ENCODE results near the gene COL9A3.

Gene COL9A3

DNA sequence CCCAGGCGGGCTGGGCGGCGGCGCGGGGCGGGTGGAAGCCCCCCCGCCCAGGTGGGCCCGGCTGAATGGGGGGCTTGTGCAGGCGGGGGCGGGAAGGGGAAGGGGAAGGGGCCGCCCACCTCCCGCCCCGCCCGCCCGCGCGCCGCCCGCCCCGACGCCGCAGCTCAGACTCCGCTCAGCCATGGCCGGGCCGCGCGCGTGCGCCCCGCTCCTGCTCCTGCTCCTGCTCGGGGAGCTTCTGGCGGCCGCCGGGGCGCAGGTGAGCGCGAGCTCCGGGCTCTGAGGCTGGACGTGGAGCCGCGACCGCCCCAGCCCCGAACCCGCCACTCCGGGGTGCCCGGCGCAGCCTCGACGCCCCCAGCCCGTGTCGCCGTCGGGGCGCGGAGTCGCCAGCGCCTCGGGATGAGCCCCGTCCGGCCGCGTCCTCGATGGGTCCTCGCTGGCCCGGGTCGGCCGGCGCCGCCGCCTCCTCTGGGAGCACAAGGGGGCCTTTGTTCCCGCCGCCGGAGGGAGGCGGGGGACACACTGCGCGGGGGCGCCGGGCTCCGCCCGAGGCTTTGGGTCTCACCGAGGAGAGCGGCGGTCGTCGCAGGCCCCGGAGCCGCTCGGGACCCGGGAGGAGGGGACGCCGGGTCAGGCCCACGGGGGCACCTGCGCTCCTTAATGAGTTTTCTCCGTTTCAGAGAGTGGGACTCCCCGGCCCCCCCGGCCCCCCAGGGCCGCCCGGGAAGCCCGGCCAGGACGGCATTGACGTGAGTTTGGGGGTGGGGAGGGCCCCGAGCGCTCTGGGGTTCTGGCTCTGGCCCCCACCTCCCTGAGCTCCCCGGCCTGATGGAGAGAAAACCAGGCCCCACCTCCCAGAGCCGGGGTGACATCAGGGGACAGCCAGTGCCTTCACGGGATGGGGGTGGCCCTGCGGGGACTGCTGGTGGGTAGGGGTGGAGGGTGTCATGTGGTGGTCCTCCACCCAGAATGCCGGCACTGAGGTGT, at the start of gene COL9A3:
TSS of gene COL9A3 (plus strand) at position 167 of the 990 bp plus-strand sequence. CDS start at position 182, 15 bp downstream.
- no peak for DNase-seq (ENCODE audit: low read depth, low spot score)

- no peak for DNase-seq (ENCODE audit: low read depth, low spot score)
These were observed 48.7 kb upstream of the COL9A3 start for GRCh38 chr20:62768234-62768546.

GRCh38 chr20:62768551-62769287, 48.1 kb upstream of the COL9A3 start:
- no peak for DNase-seq (ENCODE audit: low read depth, low spot score)

- no peak for DNase-seq (ENCODE audit: low read depth, low spot score)
These were observed 47.3 kb upstream of the COL9A3 start for GRCh38 chr20:62769346-62770071.

DNA sequence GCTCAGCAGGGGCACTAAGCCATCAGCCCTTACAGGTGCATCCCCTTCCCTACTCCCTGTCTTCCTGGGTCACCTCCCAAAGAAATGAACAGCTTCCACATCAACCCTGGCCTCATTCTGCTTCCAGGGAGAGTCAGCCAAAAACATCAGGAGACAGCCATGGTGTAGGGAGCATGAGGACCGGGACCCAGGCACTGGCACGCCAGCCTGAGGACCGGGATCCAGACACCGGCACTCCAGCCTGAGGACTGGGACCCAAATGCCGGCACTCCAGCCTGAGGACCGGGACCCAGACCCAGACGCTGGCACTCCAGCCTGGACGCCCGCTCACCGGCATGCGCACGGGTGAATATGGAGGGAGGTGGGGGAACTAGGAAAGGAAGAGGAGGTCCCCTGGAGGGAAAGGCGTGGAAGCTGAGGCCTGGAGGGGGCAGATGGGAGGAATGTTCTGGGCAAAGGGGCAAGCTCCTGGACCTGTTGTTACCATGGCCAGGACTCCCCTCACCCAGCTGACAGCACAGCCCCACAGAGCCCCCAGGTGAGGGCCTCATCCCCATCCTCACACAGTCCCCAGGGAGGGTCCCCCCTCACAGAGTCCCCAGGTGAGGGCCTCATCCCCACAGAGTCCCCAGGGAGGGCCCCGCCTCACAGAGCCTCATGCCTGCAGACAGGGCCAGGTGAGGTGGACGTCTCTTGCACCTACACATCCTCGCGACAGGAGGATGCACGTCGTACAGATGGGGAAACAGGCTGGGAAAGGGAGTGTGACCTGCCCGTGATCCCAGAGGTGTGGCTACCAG, 46.5 kb upstream of the COL9A3 start:
- DNase-seq (ENCODE audit: low read depth, low spot score), result no peak

DNA sequence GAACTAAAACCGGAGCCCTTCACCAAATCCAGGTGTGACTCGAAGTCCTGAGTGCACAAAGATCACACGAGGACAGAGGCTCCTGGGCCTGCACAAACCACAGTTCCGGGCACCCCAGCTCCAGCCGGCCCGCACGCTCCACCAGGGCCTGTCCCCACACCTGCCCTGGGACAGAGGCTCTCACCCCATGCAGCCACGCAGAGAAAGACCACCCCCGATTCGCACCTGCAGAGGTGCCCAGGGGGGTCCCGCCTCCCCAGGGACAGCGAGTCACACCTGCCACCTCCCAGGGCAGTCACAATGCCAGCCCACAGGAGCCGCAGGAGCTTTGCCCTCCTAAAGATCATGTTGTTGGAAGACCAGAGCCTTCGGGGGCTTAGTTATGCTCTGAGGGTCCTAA, 45.9 kb upstream of the COL9A3 start:
- DNase-seq (ENCODE audit: low read depth, low spot score), result no peak

DNA sequence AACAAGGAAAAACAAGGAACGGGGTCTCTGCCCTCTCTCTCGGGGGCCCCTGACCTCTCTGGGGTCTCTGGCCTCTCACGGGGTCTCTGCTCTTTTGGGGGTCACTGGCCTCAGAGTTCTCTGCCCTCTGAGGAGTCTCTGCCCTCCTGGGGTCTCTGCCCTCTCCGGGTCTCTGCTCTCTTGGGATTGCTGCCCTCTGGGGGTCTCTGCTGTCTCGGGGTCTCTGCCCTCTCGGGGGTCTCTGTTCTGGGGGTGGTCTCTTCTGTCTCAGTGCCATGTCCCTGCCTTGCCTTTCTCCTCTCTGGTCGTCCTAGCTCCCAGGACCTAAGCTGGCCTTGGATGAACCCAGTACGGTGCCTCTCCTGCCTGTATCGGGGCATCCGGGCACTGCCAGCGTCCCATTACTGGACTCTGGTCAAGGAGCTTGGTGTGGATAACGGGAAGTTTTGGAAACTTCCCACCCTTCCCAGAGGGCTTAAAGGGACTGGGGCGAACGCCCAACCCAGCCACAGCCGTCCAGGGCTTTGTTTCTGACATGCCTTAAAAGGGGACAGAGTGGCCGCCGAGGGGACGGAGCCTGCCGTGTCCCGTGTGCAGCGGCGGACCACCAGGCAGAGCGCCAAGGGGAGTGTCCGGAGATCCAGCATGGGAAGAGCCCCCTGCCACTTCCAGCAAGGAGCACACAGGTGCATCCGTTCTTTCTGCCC, 45.3 kb upstream of the COL9A3 start:
- no peak for DNase-seq (ENCODE audit: low read depth, low spot score)

DNA sequence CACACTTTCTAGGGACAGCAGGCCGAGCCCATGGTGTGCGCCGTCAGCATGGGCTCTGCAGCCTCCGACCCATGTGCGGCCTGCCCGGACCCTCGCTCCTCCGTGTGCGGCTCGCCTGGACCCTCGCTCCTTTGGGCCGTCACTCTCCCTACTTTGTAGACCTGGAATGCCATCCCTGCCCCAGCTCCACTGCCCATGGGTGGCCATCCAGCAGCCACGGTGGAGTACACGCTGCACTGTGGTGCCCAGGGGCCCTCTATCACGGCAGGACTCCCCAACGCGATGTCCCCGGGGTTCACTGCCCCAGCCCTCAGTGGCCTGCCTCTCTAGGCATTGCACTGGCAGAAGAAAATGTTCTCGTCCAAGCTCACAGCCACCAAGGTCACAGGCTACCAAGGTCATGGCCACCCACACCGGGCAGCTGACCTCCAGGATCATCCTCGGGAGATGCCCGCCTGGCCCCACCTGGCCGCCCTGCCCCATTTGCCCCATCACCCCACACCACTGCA, 44.7 kb upstream of the COL9A3 start:
- DNase-seq (ENCODE audit: low read depth, low spot score), result no peak

- DNase-seq (ENCODE audit: low read depth, low spot score), result no peak
These were observed 44.2 kb upstream of the COL9A3 start for GRCh38 chr20:62772619-62772989.

- no peak for DNase-seq (ENCODE audit: low read depth, low spot score)
These were observed 43.6 kb upstream of the COL9A3 start for GRCh38 chr20:62772990-62773844.

DNA sequence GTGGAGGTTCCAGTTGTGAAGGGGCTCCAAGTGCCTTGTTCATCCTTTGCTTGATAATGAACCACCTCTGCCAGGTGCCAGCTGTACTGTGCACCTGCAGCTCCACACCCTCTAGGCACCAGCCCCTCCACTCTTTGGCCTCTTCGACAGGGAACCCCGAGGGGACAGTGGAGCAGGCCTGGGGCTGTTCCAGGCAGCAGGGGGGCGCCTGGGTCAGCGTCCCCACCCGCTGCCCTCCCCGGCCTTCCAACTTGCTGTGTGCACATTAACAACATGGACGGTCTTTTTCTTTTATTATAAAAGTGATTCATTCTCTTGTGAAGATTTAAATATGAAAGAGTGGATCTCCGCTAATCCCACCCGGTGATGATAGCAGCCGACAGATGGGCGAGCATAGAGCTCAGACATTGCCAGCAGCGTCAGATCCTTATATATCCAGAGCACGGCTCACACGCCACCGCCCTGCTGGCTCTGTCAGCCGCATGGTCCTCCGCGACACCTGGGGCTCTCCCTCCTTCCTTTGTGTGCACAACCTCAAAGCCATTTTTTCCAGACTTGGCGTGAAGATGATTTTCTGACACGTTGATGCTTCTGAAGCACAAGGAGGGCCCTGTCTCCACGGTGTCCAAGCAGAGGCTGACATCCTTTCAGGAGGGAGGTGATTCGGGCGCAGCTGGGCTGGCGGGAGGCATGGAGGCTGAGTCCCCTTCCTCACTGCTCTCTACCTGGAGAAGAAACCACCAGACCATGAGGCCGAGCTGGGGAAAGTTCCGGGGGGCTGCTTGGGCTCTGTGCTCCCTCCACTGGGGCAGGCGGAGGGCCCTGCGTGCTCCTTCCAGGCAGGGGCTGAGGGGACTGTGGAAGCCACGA, 42.8 kb upstream of the COL9A3 start:
- no peak for DNase-seq (ENCODE audit: low read depth, low spot score)

- no peak for DNase-seq (ENCODE audit: low read depth, low spot score)
These were observed 42.1 kb upstream of the COL9A3 start for GRCh38 chr20:62774762-62775161.

GRCh38 chr20:62775206-62775605, 41.6 kb upstream of the COL9A3 start:
- DNase-seq (ENCODE audit: low read depth, low spot score), result no peak

DNA sequence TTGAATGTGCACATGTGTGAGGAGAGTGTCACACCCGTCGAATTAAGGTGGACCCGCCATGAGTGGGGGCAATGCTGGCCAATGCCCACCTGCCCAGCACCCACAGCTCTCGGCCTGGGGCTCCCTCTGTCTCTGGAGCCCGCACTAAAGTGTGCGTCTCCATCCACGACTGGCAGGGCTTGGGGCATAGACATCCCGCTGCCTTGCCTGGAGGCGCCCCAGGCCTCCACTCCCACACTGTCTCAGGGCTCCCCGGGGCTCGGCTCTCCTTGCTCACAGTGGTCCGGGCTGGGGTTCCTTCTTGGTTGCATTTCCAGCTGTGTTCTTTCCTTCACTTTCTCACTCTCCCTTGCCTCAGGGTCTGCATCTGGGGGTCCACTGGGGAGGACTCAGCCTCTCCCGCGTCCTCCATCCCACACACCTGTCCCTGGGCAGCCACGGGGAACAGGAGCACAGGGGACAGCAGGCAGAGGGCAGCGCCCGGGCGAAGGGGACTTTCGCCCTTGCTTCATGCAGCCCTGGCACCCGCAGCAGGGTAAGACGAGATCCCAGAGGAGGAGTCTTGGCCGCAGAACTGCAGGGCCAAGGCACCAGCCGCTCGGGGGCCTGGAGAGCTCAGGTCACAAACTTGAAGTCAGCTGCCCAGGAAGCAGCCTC, 40.7 kb upstream of the COL9A3 start:
- DNase-seq (ENCODE audit: low read depth, low spot score), result no peak

DNA sequence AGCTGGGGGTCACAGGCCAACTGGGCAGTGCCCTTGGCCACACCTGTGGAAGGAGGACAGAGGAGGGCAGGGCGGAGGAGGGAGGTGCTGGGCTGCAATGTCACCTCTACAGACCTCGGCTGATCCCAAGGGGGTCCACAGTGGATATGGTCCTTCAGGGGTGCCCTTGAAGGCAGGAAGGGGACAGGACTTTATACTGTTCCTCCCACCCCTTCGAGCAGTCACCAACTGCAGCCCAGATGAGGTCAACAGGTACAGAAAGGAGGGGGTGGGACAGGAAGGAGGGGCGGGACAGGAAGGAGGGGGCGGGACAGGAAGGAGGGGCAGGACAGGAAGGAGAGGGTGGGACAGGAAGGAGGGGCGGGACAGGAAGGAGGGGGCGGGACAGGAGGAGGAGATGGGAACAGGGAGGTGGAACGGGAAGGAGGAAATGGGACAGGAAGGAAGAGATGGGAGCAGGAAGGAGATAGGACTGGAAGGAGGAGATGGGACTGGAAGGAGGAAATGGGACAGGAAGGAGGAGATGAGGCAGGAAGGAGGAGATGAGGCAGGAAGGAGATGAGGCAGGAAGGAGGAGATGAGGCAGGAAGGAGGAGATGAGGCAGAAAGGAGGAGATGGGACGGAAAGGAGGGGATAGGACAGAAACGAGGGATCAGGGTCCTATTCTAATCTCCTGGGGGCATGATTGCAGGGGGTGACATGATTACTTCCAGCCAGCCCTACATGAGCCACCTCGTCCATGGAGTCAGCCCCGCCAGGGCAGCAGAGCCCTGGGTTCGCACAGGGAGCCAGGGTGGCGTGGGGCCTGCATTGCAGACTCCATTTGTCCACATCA, 39.9 kb upstream of the COL9A3 start:
- DNase-seq (ENCODE audit: low read depth, low spot score), result no peak

DNA sequence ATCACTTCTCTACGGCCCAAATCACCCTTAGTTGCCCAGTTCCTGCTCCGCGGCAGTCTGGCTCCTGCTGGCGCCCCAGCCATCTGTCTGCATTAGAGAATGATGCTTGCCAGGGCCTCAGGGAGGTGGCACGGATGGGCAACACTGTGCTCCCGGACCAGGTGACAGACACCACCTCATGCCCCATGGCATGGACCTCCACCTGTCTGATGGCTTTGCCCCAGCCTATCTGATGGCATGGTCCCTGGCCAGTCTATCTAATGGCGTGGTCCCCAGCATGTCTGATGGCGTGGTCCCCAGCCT, 39.4 kb upstream of the COL9A3 start:
- no peak for DNase-seq (ENCODE audit: low read depth, low spot score)

GRCh38 chr20:62778058-62778457, 38.8 kb upstream of the COL9A3 start:
- DNase-seq (ENCODE audit: low read depth, low spot score), result no peak

Data from brain pericyte (primary cell).